Neuronal stem cell (in vitro differentiated cells): ENCODE measurements around the gene SFXN5.

Experiments
- DNase-seq: peaks from one replicate; pipeline ENCODE4 v3.0.0-alpha.2; 2013; ENCODE audit warnings: low spot score
- H2AFZ ChIP-seq: one replicate; pipeline ENCODE4 v1.6.1; 2013; ENCODE audit warnings: mild to moderate bottlenecking, low read length, inconsistent platforms
- H2AK5ac ChIP-seq: 2 replicates; pipeline ENCODE4 v1.6.1; 2013; ENCODE audit warnings: low read depth, mild to moderate bottlenecking, inconsistent platforms, low read length, moderate library complexity, mixed read lengths
- H2BK120ac ChIP-seq: 2 replicates; pipeline ENCODE4 v1.6.1; 2013; ENCODE audit warnings: low read depth, mild to moderate bottlenecking, inconsistent platforms, low read length, moderate library complexity, mixed read lengths
- H2BK12ac ChIP-seq: one replicate; pipeline ENCODE4 v1.6.1; 2013; ENCODE audit warnings: low read length, inconsistent platforms
- H2BK15ac ChIP-seq: 2 replicates; pipeline ENCODE4 v1.6.1; 2013; ENCODE audit warnings: mild to moderate bottlenecking, low read length, inconsistent platforms, mixed read lengths
- H2BK5ac ChIP-seq: one replicate; pipeline ENCODE4 v1.6.1; 2013; ENCODE audit warnings: inconsistent platforms, mild to moderate bottlenecking, low read length, moderate library complexity
- H3K14ac ChIP-seq: one replicate; pipeline ENCODE4 v1.6.1; 2013; ENCODE audit warnings: low read length, inconsistent platforms
- H3K18ac ChIP-seq: 2 replicates; pipeline ENCODE4 v1.6.1; 2013; ENCODE audit warnings: low read length, inconsistent platforms
- H3K23ac ChIP-seq: 2 replicates; pipeline ENCODE4 v1.6.1; 2013; ENCODE audit warnings: low read depth, mild to moderate bottlenecking, mixed read lengths, low read length, inconsistent platforms; ENCODE audit not compliant: poor library complexity
- H3K27ac ChIP-seq: replicated peaks from 3 replicates; pipeline ENCODE4 v1.5.1; 2013; ENCODE audit warnings: low read length, inconsistent platforms
- H3K27me3 ChIP-seq, 3 experiments: 2 replicates each; pipeline ENCODE4 v1.6.1; 2013; ENCODE audit warnings: low read length in 3 of 3, mild to moderate bottlenecking in 2 of 3, inconsistent platforms in 1 of 3, low read depth in 1 of 3, mixed read lengths in 1 of 3, moderate library complexity in 1 of 3; ENCODE audit not compliant: control insufficient read depth in 3 of 3, insufficient read depth in 3 of 3
- H3K36me3 ChIP-seq, 2 donors: replicated peaks in 1 of 2; 2 replicates each; pipeline ENCODE4 v1.6.1; 2013; ENCODE audit warnings: low read length in 2 of 2; ENCODE audit not compliant: control insufficient read depth in 2 of 2, insufficient read depth in 2 of 2
- H3K4ac ChIP-seq: 2 replicates; pipeline ENCODE4 v1.6.1; 2013; ENCODE audit warnings: inconsistent platforms, mild to moderate bottlenecking, low read length, moderate library complexity
- H3K4me1 ChIP-seq, 2 donors: 1 replicate in 1 of 2; 2 replicates in 1 of 2; pipeline ENCODE4 v1.6.1; 2013; ENCODE audit warnings: low read length in 2 of 2, low read depth in 1 of 2; ENCODE audit not compliant: control insufficient read depth in 2 of 2, insufficient read depth in 1 of 2
- H3K4me2 ChIP-seq: one replicate; pipeline ENCODE4 v1.6.1; 2013; ENCODE audit warnings: mild to moderate bottlenecking, low read length, inconsistent platforms; ENCODE audit not compliant: insufficient read depth, poor library complexity, severe bottlenecking
- H3K4me3 ChIP-seq, 2 donors: 2 replicates each; pipeline ENCODE4 v1.5.1; 2013; ENCODE audit warnings: low read length in 2 of 2, mild to moderate bottlenecking in 2 of 2, inconsistent platforms in 1 of 2, moderate library complexity in 1 of 2
- H3K79me1 ChIP-seq: one replicate; pipeline ENCODE4 v1.6.1; 2013; ENCODE audit warnings: low read depth, mild to moderate bottlenecking, inconsistent platforms, low read length, moderate library complexity
- H3K9ac ChIP-seq: one replicate; pipeline ENCODE4 v1.6.1; 2013; ENCODE audit warnings: mild to moderate bottlenecking, low read depth, low read length, inconsistent platforms; ENCODE audit not compliant: poor library complexity
- H3K9me3 ChIP-seq, 2 donors: replicated peaks in 1 of 2; 2 replicates each; pipeline versions ENCODE3 to v1.6.1; 2013; ENCODE audit warnings: low read length in 2 of 2, mild to moderate bottlenecking in 2 of 2, inconsistent platforms in 1 of 2, low read depth in 1 of 2, mixed read lengths in 1 of 2, moderate library complexity in 1 of 2; ENCODE audit not compliant: control insufficient read depth in 2 of 2, insufficient read depth in 1 of 2
- H4K8ac ChIP-seq: one replicate; pipeline ENCODE4 v1.6.1; 2013; ENCODE audit warnings: low read depth, mild to moderate bottlenecking, inconsistent platforms, low read length, moderate library complexity
- H4K91ac ChIP-seq: one replicate; pipeline ENCODE4 v1.6.1; 2013; ENCODE audit warnings: low read length, low read depth, mild to moderate bottlenecking, inconsistent platforms; ENCODE audit not compliant: poor library complexity
- WGBS, 2 donors: extraction: QIAGEN DNeasy Blood & Tissue Kit; methylation state at CpG; one replicate each; pipeline ENCODE4 v1.1.7; 2013; ENCODE audit warnings: missing lambda C conversion rate in 2 of 2, mixed read lengths in 1 of 2; ENCODE audit not compliant: insufficient read length in 2 of 2, insufficient replicate concordance in 1 of 2; ENCODE audit errors: extremely low coverage in 2 of 2; 5-methylcytosine and 5-hydroxymethylcytosine counted together

Gene SFXN5

DNA sequence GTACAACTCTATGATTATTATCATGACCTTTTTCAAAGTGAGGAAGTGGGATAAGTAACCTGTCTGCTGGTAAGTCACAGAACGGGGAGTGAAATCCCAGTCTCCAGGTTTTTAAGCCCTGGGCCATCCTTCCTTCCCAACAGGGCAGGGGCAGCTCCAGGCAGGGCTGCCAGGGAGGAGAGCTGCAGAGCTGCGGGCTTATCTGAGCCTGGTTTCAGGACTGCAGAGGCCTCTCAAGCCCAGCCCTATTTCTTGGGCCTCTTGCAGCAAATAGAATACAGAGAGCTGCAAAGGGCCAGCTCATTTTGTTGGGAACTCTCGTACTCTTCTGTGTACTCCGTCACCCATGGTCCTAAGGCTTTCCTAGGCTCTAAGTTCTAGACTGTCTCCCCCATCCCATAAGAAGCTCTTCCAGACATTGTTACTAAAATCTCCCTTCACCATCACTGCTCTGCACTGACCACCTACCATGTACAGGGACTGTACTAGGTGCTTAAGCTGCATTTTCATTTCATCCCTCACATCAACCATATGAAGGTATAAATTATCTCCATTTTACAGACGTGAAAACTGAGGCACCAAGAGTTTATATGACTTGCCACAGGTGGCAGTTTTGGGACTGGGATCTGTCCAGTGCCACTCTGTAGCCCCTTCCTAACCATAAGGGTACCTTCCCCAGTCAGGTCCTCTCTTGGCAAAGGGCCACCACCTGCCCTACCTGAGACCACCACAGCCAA lies 38.1 kb upstream of the SFXN5 start:
- Histone ChIP-seq H3K18ac (no peak overlapping the region), H3K4me3 (peak overlapping the region in 1 of 2 donors; percentile 13), H3K27me3 (peaks cover 0 to 71% (median 20%) of the 10 kb centered on the region in 3 experiments), H2BK120ac (no peak overlapping the region), H2AK5ac (no peak overlapping the region), H3K9me3 (peaks cover 0 to 10% of the 10 kb centered on the region in 2 donors), H2BK5ac (no peak overlapping the region), H3K4me2 (no peak overlapping the region), H3K36me3 (no peaks in the 10 kb centered on the region), H2AFZ (no peak overlapping the region), H3K4ac (no peak overlapping the region), H3K23ac (peak overlapping the region; percentile 56), H2BK15ac (no peak overlapping the region), H3K9ac (no peak overlapping the region), H2BK12ac (no peak overlapping the region), H3K79me1 (peaks cover 4% of the 10 kb centered on the region), H3K27ac (no peak overlapping the region), H4K8ac (no peak overlapping the region), H4K91ac (no peak overlapping the region), H3K4me1 (peaks cover 12 to 13% of the 10 kb centered on the region in 2 donors), H3K14ac (no peak overlapping the region)
- WGBS, 2 donors, result no CpG with 5 or more reads among the region's 5 CpGs
- no peak for DNase-seq

DNA sequence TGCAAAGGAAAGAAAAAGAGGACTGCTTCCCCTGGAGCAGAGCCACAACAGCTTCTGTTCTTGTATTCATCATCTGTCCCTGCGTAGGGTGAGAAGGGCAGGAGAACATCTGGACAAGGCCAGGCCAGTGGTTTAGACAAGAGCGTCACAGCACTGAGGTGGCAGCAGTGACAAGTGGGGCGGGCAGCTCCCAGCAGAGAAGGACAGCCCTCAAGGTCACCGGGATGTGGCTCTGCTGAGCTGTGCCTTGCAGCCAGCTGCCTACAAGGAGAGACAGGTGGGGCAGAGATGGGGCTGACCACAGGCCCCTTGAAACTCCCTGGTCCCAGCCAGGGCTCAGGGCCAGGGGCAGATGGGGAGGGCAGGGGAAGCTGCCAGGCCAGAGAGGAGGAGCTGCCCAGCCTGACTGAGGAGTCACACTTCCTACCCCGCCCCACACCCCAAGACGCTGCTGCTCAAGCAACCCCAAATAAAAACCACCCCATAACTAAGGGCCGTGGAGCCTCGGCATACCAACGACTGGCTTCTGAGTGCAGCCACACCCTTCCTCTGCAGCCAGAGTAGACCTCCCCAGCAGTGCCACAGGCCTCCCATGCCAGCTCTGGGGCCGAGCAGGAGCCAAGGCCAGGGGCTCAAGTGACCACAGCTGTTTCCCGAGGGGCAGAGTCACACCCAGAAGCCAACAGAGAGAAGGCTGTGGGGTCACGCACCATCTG lies 35.9 kb upstream of the SFXN5 start:
- Histone ChIP-seq H2BK120ac (no peak overlapping the region), H4K8ac (no peak overlapping the region), H3K4me1 (peaks cover 8 to 12% of the 10 kb centered on the region in 2 donors), H2BK12ac (no peak overlapping the region), H3K4ac (no peak overlapping the region), H3K36me3 (no peaks in the 10 kb centered on the region), H3K4me3 (no peak overlapping the region), H3K27me3 (peaks cover 0 to 52% (median 19%) of the 10 kb centered on the region in 3 experiments), H3K27ac (no peak overlapping the region), H3K18ac (no peak overlapping the region), H2AFZ (no peak overlapping the region), H2BK5ac (no peak overlapping the region), H4K91ac (no peak overlapping the region), H3K23ac (no peak overlapping the region), H3K14ac (no peak overlapping the region), H3K79me1 (peaks cover 4% of the 10 kb centered on the region), H3K9ac (no peak overlapping the region), H3K9me3 (no peaks in the 10 kb centered on the region), H3K4me2 (no peak overlapping the region), H2AK5ac (no peak overlapping the region), H2BK15ac (no peak overlapping the region)
- no CpG with 5 or more reads among the region's 12 CpGs for WGBS, 2 donors
- DNase-seq, result no peak

DNA sequence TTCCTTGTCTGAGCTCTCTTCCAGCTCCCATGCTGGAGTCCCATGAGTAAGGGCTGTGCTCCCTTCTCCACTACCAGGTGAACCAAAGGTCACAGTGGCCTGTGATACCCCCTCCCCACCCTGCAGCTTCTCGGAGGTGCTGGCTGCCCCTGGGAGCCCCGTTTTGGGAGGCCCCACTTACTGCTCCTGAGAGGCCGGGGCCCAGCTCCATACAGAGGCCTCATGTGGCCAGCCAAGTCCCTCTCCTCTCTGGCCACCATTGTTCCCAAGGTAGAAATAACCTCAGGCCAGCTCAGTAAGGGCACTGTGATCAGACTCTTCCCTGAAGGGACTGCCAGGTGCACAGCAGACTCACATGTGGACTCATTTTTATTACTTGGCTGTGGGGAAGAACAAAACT lies 35.3 kb upstream of the SFXN5 start:
- WGBS, 2 donors, result no CpG with 5 or more reads among the region's 3 CpGs
- Histone ChIP-seq H2AK5ac (no peak overlapping the region), H3K4me1 (peaks cover 7 to 14% of the 10 kb centered on the region in 2 donors)

DNA sequence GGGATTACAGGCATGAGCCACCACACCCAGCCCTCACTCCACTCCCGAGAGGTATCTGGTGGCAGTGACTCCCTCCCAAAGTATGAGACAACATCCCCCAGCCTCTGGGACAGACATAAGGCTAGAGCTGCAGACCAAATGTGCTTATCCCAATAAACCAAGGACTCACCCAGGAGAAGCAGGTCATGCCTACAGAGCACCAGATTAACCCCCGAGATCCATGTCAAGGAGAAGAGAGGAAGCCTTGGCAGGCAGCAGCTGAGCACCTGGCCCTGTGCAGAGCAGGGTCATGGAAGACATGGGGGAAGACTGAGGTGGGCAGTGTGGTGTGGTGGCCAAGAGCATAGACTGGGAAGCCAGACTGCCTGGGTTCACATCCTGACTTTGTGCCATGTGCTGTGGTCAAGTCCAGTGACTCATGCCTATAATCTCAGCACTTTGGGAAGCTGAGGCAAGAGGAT lies 34.0 kb upstream of the SFXN5 start:
- Histone ChIP-seq H3K27ac (no peak overlapping the region), H2AFZ (no peak overlapping the region), H3K14ac (no peak overlapping the region), H2BK5ac (no peak overlapping the region), H3K27me3 (peaks cover 0 to 34% (median 3%) of the 10 kb centered on the region in 3 experiments), H3K18ac (no peak overlapping the region), H4K8ac (no peak overlapping the region), H3K23ac (no peak overlapping the region), H2BK12ac (no peak overlapping the region), H3K4me3 (no peak overlapping the region), H2BK120ac (no peak overlapping the region), H3K9me3 (no peaks in the 10 kb centered on the region), H4K91ac (no peak overlapping the region), H2BK15ac (no peak overlapping the region), H2AK5ac (no peak overlapping the region), H3K79me1 (peaks cover 4% of the 10 kb centered on the region), H3K4me1 (peaks cover 0 to 7% of the 10 kb centered on the region in 2 donors), H3K4me2 (no peak overlapping the region), H3K36me3 (no peaks in the 10 kb centered on the region), H3K4ac (no peak overlapping the region), H3K9ac (peak overlapping the region; percentile 50)
- WGBS, 2 donors, result no CpG with 5 or more reads among the region's 2 CpGs
- no peak for DNase-seq

More for the DNA sequence above, 35.3 kb upstream of the SFXN5 start:
- H3K4ac ChIP-seq, result no peak overlapping the region
- H3K9ac ChIP-seq, result no peak overlapping the region
- H3K9me3 ChIP-seq, result no peaks in the 10 kb centered on the region
- H3K14ac ChIP-seq, result no peak overlapping the region
- no peak for DNase-seq
- H4K8ac ChIP-seq, result no peak overlapping the region
- H3K27ac ChIP-seq, result no peak overlapping the region
- H3K36me3 ChIP-seq, result no peaks in the 10 kb centered on the region
- H3K4me3 ChIP-seq, result no peak overlapping the region
- no peak overlapping the region for H2BK12ac ChIP-seq
- H3K4me2 ChIP-seq, result no peak overlapping the region
- no peak overlapping the region for H2AFZ ChIP-seq
- H2BK15ac ChIP-seq, result no peak overlapping the region
- H3K23ac ChIP-seq, result no peak overlapping the region
- H3K18ac ChIP-seq, result no peak overlapping the region
- H4K91ac ChIP-seq, result no peak overlapping the region
- H3K27me3 ChIP-seq, result peaks cover 0 to 46% (median 13%) of the 10 kb centered on the region in 3 experiments
- peaks cover 4% of the 10 kb centered on the region for H3K79me1 ChIP-seq
- no peak overlapping the region for H2BK5ac ChIP-seq
- H2BK120ac ChIP-seq, result no peak overlapping the region
